Testis (tissue), 2 donors: ENCODE measurements around the gene POLQ.

Source experiments
- POLR2A ChIP-seq: fragments of 450-650 bp; IDR thresholded peaks from one replicate; pipeline ENCODE4 v1.6.1; 2017; ENCODE audit warnings: antibody characterized with exemption, mild to moderate bottlenecking, moderate library complexity
- TF ChIP-seq, protein P1 (sequence below), 3 experiments: fragments of 450-650 bp in 2 of 3; fragments of 200-600 bp in 1 of 3; sonication (generic) in 1 of 3; IDR thresholded peaks; one replicate each; pipeline ENCODE4 v1.5.1; 2016 to 2019; ENCODE audit warnings: antibody characterized with exemption in 3 of 3, mild to moderate bottlenecking in 2 of 3, moderate library complexity in 1 of 3

DNA sequence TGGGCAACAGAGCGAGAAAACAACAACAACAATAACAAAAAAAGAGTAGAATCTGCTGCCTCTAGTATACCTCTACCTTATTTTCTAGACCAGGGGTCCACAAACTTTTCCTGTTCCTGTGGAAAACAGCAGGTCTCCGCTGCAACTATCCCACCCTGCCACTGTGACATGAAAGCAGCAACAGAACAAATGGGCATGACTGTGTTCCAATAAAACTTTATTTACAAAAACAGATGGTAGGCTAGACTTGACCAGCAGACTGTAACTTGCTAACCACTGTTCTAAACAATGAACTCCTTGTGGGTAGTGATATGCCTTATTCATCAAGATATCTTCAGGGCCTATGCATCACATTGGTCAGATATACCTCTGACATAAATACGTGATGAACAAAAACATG, 25.3 kb downstream of the POLQ start:
- TF ChIP-seq, protein P1, sequence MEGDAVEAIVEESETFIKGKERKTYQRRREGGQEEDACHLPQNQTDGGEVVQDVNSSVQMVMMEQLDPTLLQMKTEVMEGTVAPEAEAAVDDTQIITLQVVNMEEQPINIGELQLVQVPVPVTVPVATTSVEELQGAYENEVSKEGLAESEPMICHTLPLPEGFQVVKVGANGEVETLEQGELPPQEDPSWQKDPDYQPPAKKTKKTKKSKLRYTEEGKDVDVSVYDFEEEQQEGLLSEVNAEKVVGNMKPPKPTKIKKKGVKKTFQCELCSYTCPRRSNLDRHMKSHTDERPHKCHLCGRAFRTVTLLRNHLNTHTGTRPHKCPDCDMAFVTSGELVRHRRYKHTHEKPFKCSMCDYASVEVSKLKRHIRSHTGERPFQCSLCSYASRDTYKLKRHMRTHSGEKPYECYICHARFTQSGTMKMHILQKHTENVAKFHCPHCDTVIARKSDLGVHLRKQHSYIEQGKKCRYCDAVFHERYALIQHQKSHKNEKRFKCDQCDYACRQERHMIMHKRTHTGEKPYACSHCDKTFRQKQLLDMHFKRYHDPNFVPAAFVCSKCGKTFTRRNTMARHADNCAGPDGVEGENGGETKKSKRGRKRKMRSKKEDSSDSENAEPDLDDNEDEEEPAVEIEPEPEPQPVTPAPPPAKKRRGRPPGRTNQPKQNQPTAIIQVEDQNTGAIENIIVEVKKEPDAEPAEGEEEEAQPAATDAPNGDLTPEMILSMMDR (IDR thresholded peaks at IDR 0.05): no peak
- no peak for TF ChIP-seq POLR2A
